Purkinje cell (primary cell): ENCODE data around the gene CERS5. TPM values are rescaled to one million over a fixed set of nuclear protein-coding genes. Genes with fewer than 3 reads are reported as not detected.

ENCODE experiments used
- polyA plus RNA-seq: library from polyadenylated mRNA; unstranded; fragments of >200 nt; fragmentation: Nextera tagmentation; gene quantifications from 2 replicates; pipeline ENCODE4 v1.2.1, GENCODE V29; 2014

Gene CERS5, protein sequence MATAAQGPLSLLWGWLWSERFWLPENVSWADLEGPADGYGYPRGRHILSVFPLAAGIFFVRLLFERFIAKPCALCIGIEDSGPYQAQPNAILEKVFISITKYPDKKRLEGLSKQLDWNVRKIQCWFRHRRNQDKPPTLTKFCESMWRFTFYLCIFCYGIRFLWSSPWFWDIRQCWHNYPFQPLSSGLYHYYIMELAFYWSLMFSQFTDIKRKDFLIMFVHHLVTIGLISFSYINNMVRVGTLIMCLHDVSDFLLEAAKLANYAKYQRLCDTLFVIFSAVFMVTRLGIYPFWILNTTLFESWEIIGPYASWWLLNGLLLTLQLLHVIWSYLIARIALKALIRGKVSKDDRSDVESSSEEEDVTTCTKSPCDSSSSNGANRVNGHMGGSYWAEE
- polyA plus RNA-seq, result 11.2 and 12.0 TPM in 2 replicates

GRCh38 chr12:50167049-50167828 lies at the start of gene CERS5:
CERS5 (minus strand) TSS chr12:50167369; CDS start chr12:50167297, 72 bp downstream.

GRCh38 chr12:50111693-50112455 lies 55.3 kb downstream of the CERS5 start, which contains the start of gene COX14:
COX14 (plus strand) TSS chr12:50112236; CDS start chr12:50120044, 7,808 bp downstream.

GRCh38 chr12:50103767-50104321 lies 63.3 kb downstream of the CERS5 start, which contains the start of gene GPD1:
GPD1 (plus strand) TSS chr12:50104008; CDS start chr12:50104051, 43 bp downstream.

DNA sequence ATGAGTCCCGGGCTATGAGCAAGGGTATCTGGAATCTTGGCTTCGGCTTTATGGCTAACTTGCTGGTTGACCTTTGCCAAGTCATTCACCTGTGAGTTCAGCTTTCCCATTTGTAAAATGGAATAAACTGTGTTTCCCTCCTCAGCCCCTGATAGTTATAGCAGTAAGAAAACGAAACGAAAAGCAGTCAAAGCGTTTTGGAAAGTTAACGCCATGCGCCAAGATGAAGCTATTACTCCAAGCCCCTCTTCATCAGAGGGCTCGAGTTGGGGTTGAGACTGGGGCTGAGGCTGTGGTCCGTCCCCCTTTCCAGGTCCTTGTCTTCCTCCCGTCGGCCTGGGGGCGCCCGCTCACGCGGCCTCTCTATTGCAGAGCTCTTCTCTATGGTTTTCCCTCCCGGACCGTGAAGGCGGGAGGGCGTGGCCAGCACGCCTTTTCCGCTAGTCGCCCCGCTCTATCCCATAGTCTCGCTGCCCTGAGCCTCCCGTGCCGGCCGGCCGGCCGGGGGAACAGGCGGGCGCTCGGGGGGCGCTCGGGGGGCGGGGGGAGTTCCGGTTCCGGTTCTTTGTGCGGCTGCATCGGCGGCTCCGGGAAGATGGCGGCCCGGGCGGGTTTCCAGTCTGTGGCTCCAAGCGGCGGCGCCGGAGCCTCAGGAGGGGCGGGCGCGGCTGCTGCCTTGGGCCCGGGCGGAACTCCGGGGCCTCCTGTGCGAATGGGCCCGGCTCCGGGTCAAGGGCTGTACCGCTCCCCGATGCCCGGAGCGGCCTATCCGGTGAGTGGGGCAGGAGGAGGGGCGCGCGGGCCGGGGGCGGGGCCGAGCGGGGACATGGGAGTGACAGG lies 82.2 kb downstream of the CERS5 start, which contains the start of gene SMARCD1:
Gene SMARCD1, plus strand, starts transcription at position 568 of the 840 bp plus-strand sequence. Its CDS starts 28 bp downstream, at position 596.

Other genes with a start within 250 kb of the CERS5 start
- not detected in 2 replicates for gene AQP2, start 216.6 kb downstream of the CERS5 start, polyA plus RNA-seq
- not detected in 2 replicates for gene AQP5, start 205.5 kb downstream of the CERS5 start, polyA plus RNA-seq
- gene AQP6, start 194.4 kb downstream of the CERS5 start, polyA plus RNA-seq, result 0.12 TPM in 1 of 2 replicates, not detected in the other
- 5.0 and 5.4 TPM in 2 replicates for gene RACGAP1, start 141.9 kb downstream of the CERS5 start, polyA plus RNA-seq
- 14.0 and 20.6 TPM in 2 replicates for gene ASIC1, start 109.8 kb downstream of the CERS5 start, polyA plus RNA-seq
- gene SMARCD1, start 82.0 kb downstream of the CERS5 start, polyA plus RNA-seq, result 4.7 and 6.0 TPM in 2 replicates
- gene GPD1, start 63.4 kb downstream of the CERS5 start, polyA plus RNA-seq, result 0.25 and 3.1 TPM in 2 replicates
- gene COX14, start 55.1 kb downstream of the CERS5 start, polyA plus RNA-seq, result 492 and 586 TPM in 2 replicates
- 14.1 and 16.2 TPM in 2 replicates for gene LIMA1, start 116.2 kb upstream of the CERS5 start, polyA plus RNA-seq
- gene FAM186A, start 229.2 kb upstream of the CERS5 start, polyA plus RNA-seq, result 1.5 TPM in 1 of 2 replicates, not detected in the other
- gene LARP4, start 233.5 kb upstream of the CERS5 start, polyA plus RNA-seq, result 47.8 and 62.6 TPM in 2 replicates